Thyroid gland (tissue), 4 donors: ENCODE measurements around the gene MAP2K5. TPM values are rescaled to one million over a fixed set of nuclear protein-coding genes. Genes with fewer than 3 reads are reported as not detected.

ENCODE experiments used
- DNase-seq, 2 donors: peaks; one replicate each; pipeline ENCODE4 v3.0.0-alpha.2; 2019
- H3K27ac ChIP-seq, 3 donors: fragments of 200-600 bp; sonication (generic); 1 replicate in 2 of 3; 2 replicates in 1 of 3; pipeline ENCODE4 v1.5.1; 2016 to 2019; ENCODE audit warnings: mild to moderate bottlenecking in 1 of 3, moderate library complexity in 1 of 3
- H3K27me3 ChIP-seq: fragments of 200-600 bp; sonication (generic); one replicate; pipeline ENCODE4 v1.5.1; 2019
- H3K36me3 ChIP-seq, 2 donors: fragments of 200-600 bp; sonication (generic); one replicate each; pipeline ENCODE4 v1.5.1; 2016 to 2019
- H3K4me1 ChIP-seq, 2 donors: fragments of 200-600 bp; sonication (generic); one replicate each; pipeline ENCODE4 v1.5.1; 2017 to 2019
- H3K4me3 ChIP-seq, 3 donors: fragments of 200-600 bp; sonication (generic); replicated peaks in 1 of 3; 1 replicate in 2 of 3; 2 replicates in 1 of 3; pipeline ENCODE4 v1.5.1; 2016; ENCODE audit warnings: mild to moderate bottlenecking in 1 of 3
- H3K9me3 ChIP-seq: fragments of 200-600 bp; sonication (generic); one replicate; pipeline ENCODE4 v1.5.1; 2017
- CTCF ChIP-seq, 6 experiments: fragments of 200-600 bp in 3 of 6; fragments of 450-650 bp in 3 of 6; sonication (generic) in 3 of 6; IDR thresholded peaks; one replicate each; pipeline ENCODE4 v1.5.1; 2016 to 2019; ENCODE audit warnings: antibody characterized with exemption in 6 of 6, mild to moderate bottlenecking in 2 of 6, inconsistent platforms in 1 of 6, moderate library complexity in 1 of 6
- POLR2A ChIP-seq, 2 donors: fragments of 450-650 bp; IDR thresholded peaks; one replicate each; pipeline ENCODE4 v1.6.1; 2017; ENCODE audit warnings: antibody characterized with exemption in 2 of 2, mild to moderate bottlenecking in 2 of 2, moderate library complexity in 1 of 2
- WGBS, 2 donors: methylation state at CpG; one replicate each; pipeline ENCODE4 v1.1.5; 2017; 5-methylcytosine and 5-hydroxymethylcytosine counted together
- intact Hi-C: fragments of 100-400 bp; cut with DNase I; formaldehyde crosslinking; loops from one replicate; pipeline ENCODE4 v1.15.1; 2023
- total RNA-seq, 4 donors: library from RNA; depleted of rRNA; stranded (reverse); fragments of >200 nt; gene quantifications; one replicate each; pipeline ENCODE4 v1.2.3, GENCODE V29; 2016

Gene MAP2K5
- total RNA-seq, 4 donors from 2014 or later = 10.2 to 32.1 (median 15.9) TPM

GRCh38 chr15:67504056-67504455, 38.4 kb upstream of the MAP2K5 start:
- Histone ChIP-seq H3K4me1 (peaks cover 4 to 5% of the 10 kb centered on the region in 2 donors), H3K36me3 (no peaks in the 10 kb centered on the region), H3K27ac (no peak overlapping the region), H3K9me3 (no peaks in the 10 kb centered on the region), H3K27me3 (no peaks in the 10 kb centered on the region), H3K4me3 (no peak overlapping the region)
- TF ChIP-seq CTCF (IDR thresholded peaks at IDR 0.05) (no peak), POLR2A (IDR thresholded peaks at IDR 0.05) (no peak)
- DNase-seq = no peak
- intact Hi-C loops = no loop called here
- 92 to 93% methylated on average over 6 of the region's 6 CpGs for WGBS, 2 donors

- 92 to 94% methylated on average over 5 of the region's 5 CpGs for WGBS, 2 donors
- DNase-seq = no peak
- H3K27me3 ChIP-seq = no peaks in the 10 kb centered on the region
Observed at GRCh38 chr15:67504796-67505195, 37.7 kb upstream of the MAP2K5 start.

GRCh38 chr15:67505675-67506572, 36.6 kb upstream of the MAP2K5 start:
- no peak overlapping the region for H3K4me3 ChIP-seq
- intact Hi-C loops = no loop called here
- H3K27ac ChIP-seq = peak overlapping the region in 1 of 3 donors; percentile 23
- no peaks in the 10 kb centered on the region for H3K36me3 ChIP-seq
- TF ChIP-seq CTCF (IDR thresholded peaks at IDR 0.05) (no peak), POLR2A (IDR thresholded peaks at IDR 0.05) (no peak)
- H3K27me3 ChIP-seq = no peaks in the 10 kb centered on the region
- peaks cover 4 to 5% of the 10 kb centered on the region in 2 donors for H3K4me1 ChIP-seq
- DNase-seq = no peak
- WGBS, 2 donors = 77 to 79% methylated on average over 5 of the region's 5 CpGs
- no peaks in the 10 kb centered on the region for H3K9me3 ChIP-seq

More at GRCh38 chr15:67504796-67505195, 37.7 kb upstream of the MAP2K5 start:
- no peak for TF ChIP-seq CTCF (IDR thresholded peaks at IDR 0.05)
- TF ChIP-seq POLR2A (IDR thresholded peaks at IDR 0.05) = no peak
- intact Hi-C loops = no loop called here
- Histone ChIP-seq H3K27ac (no peak overlapping the region), H3K4me3 (no peak overlapping the region), H3K4me1 (peaks cover 4 to 5% of the 10 kb centered on the region in 2 donors), H3K36me3 (no peaks in the 10 kb centered on the region), H3K9me3 (no peaks in the 10 kb centered on the region)

- no peak for DNase-seq
- no peak overlapping the region for H3K4me3 ChIP-seq
- no peak overlapping the region for H3K27ac ChIP-seq
- no peaks in the 10 kb centered on the region for H3K36me3 ChIP-seq
- H3K4me1 ChIP-seq = peaks cover 0 to 3% of the 10 kb centered on the region in 2 donors
- H3K27me3 ChIP-seq = no peaks in the 10 kb centered on the region
- intact Hi-C loops = no loop called here
- H3K9me3 ChIP-seq = no peaks in the 10 kb centered on the region
- 93 to 95% methylated on average over 11 of the region's 11 CpGs for WGBS, 2 donors
- TF ChIP-seq CTCF (IDR thresholded peaks at IDR 0.05) (no peak), POLR2A (IDR thresholded peaks at IDR 0.05) (no peak)
Observed at GRCh38 chr15:67506775-67507747, 35.4 kb upstream of the MAP2K5 start.
